NB4 (cell line): ENCODE measurements around the gene CCIN.
A peak's percentile ranks its signal among the peaks of the same experiment; 100 is the strongest.

Source experiments
- DNase-seq: peaks from one replicate; pipeline ENCODE4 v3.0.0; 2010; ENCODE audit warnings: low read depth
- H3K4me3 ChIP-seq: one replicate; pipeline ENCODE4 v1.5.1; 2011; ENCODE audit warnings: mild to moderate bottlenecking, low read depth, low read length, moderate library complexity
- MYC ChIP-seq: IDR thresholded peaks from 2 replicates; pipeline ENCODE4 v1.6.1; 2011; ENCODE audit warnings: low read depth, low read length
- POLR2A ChIP-seq: IDR thresholded peaks from 2 replicates; pipeline ENCODE4 v1.6.1; 2011; ENCODE audit warnings: mild to moderate bottlenecking; ENCODE audit not compliant: insufficient read length; ENCODE audit errors: extremely low read depth
- TF ChIP-seq, protein P1 (sequence below): IDR thresholded peaks from one replicate; pipeline ENCODE4 v1.5.1; 2012; ENCODE audit warnings: low read depth, low read length
- TF ChIP-seq, protein P2 (sequence below): IDR thresholded peaks from 2 replicates; pipeline ENCODE4 v1.6.1; 2011; ENCODE audit warnings: low read depth, low read length

CCIN gene

DNA sequence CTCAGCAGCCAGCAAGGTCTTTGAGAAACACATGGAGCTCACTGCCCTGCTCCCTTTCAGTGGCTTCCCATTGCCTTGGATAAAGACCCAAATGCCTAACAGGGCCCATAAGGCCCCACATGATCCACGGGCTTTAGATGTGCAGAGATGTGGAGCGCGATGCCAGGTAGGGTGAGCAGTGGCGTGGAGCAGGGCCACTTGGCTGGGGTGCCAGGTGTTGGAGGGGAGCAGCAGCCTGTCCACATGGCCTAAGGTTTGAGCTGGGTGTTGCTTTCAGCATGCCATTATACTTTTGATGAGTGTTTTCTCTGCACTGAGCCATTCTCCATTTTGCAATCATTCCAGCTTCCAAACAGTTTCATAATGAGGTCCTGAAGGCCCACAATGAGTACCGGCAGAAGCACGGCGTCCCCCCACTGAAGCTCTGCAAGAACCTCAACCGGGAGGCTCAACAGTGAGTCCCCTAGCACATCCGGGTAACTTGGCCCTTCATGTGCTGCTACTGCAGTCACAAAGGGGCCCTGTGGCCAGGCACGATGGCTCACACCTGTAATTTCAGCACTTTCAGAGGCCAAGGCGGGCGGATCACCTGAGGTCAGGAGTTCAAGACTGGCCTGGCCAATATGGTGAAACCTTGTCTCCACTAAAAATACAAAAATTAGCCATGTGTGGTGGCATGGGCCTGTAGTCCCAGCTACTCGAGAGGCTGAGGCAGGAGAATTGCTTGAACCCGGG, 21.6 kb upstream of the CCIN start:
- DNase-seq: no peak
- TF ChIP-seq MYC (no peak), POLR2A (no peak)
- TF ChIP-seq, protein P1, sequence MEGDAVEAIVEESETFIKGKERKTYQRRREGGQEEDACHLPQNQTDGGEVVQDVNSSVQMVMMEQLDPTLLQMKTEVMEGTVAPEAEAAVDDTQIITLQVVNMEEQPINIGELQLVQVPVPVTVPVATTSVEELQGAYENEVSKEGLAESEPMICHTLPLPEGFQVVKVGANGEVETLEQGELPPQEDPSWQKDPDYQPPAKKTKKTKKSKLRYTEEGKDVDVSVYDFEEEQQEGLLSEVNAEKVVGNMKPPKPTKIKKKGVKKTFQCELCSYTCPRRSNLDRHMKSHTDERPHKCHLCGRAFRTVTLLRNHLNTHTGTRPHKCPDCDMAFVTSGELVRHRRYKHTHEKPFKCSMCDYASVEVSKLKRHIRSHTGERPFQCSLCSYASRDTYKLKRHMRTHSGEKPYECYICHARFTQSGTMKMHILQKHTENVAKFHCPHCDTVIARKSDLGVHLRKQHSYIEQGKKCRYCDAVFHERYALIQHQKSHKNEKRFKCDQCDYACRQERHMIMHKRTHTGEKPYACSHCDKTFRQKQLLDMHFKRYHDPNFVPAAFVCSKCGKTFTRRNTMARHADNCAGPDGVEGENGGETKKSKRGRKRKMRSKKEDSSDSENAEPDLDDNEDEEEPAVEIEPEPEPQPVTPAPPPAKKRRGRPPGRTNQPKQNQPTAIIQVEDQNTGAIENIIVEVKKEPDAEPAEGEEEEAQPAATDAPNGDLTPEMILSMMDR: no peak
- TF ChIP-seq, protein P2, sequence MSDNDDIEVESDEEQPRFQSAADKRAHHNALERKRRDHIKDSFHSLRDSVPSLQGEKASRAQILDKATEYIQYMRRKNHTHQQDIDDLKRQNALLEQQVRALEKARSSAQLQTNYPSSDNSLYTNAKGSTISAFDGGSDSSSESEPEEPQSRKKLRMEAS: no peak
- no peak overlapping the region for H3K4me3 ChIP-seq

DNA sequence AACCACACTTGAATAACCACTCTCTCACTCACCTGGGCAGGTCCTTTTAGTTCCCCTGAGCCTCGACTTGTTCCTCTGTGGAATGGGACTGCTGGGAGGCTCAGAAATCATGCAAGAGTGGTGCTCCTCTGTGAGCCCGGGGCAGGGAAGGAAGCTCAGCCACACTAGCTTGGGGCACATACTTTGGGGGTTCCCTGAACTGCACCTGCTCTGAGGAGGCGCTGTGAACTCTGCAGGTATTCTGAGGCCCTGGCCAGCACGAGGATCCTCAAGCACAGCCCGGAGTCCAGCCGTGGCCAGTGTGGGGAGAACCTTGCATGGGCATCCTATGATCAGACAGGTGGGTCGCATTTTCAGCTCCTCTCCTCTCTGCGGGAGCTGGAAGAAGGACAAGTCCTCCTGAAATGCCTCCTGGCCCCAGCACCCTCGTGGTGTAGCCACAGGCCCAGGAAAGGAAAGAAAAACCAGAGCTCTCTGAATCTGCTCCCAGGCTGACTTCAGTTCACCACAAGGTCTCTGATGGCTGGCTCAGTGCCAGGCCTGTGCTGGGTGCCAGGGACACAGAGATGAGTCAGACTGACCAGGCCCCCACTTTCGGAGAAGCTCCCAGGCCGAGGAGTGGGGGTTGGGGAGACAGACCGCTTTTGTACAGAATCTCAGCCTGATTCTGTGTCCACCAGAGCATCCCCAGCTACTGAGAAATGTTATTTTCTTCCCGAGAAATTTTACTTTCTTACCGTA, 20.7 kb upstream of the CCIN start:
- peak; percentile 81 for DNase-seq
- TF ChIP-seq POLR2A (no peak), MYC (0 out of 2 replicates have a peak, but pooled peaks have one; percentile 9)
- TF ChIP-seq, protein P1: no peak
- TF ChIP-seq, protein P2: no peak
- H3K4me3 ChIP-seq: no peak overlapping the region

DNA sequence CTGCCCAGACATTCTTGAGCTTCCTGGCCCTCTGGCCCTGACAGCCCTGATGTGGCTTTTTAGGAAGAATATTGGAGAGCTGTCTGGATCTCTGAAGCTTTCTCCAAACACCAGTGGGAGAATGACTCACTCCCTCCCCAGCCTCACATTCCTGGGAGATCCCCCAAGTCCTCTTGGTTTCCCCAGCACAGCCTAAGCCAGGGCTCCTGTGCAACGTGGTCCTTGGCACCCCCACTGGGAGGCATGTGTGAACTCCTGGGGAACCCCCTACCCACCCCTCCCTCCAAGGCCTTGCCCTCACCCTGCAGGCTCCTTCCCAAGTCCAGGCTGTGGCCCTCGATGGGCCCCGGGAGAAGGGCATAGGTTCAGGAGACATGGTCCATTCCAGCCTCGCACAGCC, 20.0 kb upstream of the CCIN start:
- TF ChIP-seq MYC: no peak
- TF ChIP-seq, protein P2: no peak
- TF ChIP-seq, protein P1: no peak
- TF ChIP-seq POLR2A: no peak
- DNase-seq: no peak
- H3K4me3 ChIP-seq: no peak overlapping the region

DNA sequence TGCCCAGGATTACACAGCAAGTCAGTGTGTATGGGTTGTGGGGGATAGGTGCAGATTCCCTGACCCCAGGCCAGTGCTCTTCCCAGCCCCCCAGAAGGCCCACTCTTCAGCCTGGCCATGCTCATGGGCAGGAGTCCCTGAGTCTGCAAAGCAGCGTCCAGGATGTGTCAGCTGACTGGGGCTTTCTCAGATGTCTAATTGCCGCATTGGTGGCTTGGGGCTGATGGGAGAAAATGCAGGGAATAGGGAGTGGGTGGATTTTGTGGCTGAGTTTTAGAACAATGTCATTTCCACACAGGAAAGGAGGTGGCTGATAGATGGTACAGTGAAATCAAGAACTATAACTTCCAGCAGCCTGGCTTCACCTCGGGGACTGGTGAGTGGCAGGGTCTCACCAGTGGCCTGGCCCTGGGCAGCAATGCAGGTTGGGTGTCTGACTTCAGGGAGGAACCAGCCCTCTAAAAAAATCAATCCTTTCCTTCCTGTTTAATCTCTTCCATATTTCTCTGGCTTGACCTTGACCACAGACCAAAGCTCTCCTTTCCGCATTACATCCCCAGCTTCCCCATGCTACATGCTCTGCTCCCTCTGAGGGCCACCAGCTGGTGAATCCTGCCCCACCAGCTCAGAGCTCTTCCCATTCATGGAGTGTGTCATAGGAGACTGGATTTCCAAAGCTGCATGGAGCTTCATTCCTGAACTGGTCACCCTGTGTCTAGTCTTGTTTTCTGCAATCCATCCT, 18.4 kb upstream of the CCIN start:
- TF ChIP-seq, protein P1: no peak
- no peak for TF ChIP-seq MYC
- TF ChIP-seq POLR2A: no peak
- TF ChIP-seq, protein P2: no peak
- peak overlapping the region; percentile 48 for H3K4me3 ChIP-seq
- DNase-seq: peak; percentile 32

DNA sequence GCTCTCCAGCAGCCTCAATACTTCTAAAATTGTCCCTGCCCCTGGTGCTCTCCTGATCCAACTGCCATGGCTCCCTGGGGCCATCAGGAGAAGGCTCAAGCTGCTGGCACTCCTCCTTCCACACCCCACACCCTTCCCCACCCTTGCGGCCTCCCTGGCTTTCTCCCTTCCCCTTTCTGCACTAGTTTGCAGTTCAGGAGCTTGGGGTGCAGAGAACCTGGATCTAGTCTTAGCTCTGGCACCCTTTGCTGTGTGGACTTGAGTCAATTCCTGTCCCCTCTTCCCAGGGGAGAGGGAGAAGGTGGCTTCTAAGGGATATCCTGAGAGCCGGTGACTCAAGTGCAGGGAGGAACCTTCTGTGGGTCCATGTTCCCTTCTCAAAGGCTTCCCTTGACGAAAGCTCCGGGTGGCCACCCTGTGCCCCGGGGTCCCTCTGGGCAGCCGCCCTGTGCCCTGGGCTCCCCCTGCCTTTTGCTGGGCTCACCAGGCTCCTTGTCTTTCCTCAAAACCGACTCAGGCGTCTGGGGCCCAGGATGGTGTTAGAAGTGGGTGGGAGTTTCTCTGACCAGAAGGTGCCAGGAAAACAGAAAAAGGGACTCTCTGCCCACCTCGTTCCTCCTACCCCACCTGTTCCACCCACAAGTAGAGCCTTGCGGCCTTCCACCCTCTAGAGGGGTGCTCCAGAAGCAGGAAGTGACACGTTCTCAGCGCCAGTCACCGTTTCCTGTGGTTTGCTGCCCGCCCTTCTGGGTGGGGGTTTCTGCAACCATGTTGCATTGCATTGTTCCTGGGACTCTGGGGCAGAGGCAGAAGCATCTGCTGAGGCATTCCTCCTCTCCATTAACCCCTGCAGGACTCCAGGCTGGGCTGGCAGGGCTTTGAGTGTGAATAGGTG, 17.6 kb upstream of the CCIN start:
- H3K4me3 ChIP-seq: peak overlapping the region; percentile 48
- DNase-seq: peak; percentile 93
- TF ChIP-seq, protein P2: peak; percentile 68
- TF ChIP-seq, protein P1: no peak
- TF ChIP-seq MYC (peak; percentile 79), POLR2A (peak; percentile 66)
